COLO829 (cell line): Measurements from ENCODE around the gene HES4.

ENCODE experiments used
- DNase-seq: peaks from one replicate; pipeline ENCODE4 v3.0.0; 2012; ENCODE audit warnings: low spot score

Gene HES4, protein sequence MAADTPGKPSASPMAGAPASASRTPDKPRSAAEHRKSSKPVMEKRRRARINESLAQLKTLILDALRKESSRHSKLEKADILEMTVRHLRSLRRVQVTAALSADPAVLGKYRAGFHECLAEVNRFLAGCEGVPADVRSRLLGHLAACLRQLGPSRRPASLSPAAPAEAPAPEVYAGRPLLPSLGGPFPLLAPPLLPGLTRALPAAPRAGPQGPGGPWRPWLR

DNA sequence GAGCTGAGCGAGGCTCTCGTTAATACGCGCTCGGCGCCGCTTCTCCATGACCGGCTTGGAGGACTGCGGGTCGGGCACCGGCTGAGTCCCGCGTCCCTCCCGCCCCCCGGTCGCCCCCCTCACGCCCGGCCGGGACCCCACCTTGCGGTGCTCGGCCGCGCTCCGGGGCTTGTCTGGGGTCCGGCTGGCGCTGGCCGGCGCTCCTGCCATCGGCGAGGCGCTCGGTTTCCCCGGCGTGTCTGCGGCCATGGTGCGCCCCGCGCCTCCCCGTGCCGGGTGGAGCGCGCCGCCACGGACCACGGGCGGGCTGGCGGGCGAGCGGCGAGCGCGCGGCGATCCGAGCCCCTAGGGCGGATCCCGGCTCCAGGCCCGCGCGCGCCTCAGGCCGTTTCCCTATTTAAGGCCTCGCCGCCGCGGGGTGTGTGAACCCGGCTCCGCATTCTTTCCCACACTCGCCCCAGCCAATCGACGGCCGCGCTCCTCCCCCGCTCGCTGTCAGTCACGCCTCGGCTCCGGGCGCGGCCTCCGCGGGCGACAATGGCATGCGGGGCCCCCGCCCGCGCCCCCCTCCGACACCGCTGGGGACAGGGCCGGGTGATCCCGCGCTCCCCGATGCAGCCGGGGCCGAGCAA is at the start of gene HES4:
HES4 (minus strand) TSS at position 373 of the 632 bp plus-strand sequence; CDS start at position 249, 124 bp downstream.
- peak; percentile 67 for DNase-seq

DNA sequence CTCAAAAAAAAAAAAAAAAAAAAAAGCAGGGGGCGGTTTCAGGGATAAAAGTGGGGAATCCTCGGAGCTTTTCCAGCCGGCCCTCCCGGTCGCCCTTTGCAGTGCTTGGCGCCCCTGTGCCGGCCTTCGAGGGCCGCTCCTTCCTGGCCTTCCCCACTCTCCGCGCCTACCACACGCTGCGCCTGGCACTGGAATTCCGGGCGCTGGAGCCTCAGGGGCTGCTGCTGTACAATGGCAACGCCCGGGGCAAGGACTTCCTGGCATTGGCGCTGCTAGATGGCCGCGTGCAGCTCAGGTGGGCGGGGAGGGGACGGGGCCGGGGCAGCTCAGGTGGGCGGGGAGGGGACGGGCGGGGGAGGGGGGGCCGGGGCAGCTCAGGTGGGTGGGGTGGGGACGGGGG is 48.9 kb upstream of the HES4 start:
- DNase-seq, result no peak

DNA sequence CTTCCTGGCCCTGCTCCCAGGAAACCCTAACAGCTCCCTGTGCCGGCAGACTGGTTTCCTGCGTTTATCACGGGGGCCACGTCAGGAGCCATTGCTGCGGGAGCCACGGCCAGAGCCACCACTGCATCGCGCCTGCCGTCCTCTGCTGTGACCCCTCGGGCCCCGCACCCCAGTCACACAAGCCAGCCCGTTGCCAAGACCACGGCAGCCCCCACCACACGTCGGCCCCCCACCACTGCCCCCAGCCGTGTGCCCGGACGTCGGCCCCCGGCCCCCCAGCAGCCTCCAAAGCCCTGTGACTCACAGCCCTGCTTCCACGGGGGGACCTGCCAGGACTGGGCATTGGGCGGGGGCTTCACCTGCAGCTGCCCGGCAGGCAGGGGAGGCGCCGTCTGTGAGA is 48.1 kb upstream of the HES4 start:
- DNase-seq, result no peak

DNA sequence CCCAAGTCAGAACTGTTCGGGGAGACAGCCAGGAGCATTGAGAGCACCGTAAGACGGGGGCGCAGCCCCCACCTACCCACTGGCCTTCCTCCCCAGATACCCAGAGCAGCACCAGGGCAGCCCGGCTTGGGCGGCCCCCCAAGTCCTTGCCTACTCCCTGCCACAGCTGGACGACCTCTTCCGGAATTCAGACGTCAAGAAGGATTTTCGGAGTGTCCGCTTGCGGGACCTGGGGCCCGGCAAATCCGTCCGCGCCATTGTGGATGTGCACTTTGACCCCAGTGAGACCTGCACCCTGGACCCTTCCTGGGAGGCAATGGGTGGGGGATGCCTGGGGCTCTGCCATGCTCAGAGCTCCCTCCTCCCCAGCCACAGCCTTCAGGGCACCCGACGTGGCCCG is 47.5 kb upstream of the HES4 start:
- DNase-seq, result no peak

DNA sequence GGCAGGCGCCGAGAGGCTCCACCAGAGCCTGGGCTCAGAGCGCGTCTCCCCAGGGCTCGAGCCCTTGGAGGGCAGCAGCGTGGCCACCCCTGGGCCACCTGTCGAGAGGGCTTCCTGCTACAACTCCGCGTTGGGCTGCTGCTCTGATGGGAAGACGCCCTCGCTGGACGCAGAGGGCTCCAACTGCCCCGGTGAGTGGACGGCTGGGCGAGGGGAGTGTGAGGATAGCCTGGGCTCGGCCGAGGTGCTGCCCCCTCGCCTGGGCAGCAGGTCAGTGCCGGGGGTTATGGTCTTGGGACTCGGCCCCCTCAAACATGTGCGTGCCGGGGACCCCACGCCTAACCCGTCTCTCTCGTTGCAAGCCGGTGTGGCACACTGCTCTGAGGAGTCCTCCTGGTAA is 46.9 kb upstream of the HES4 start:
- DNase-seq, result no peak

DNA sequence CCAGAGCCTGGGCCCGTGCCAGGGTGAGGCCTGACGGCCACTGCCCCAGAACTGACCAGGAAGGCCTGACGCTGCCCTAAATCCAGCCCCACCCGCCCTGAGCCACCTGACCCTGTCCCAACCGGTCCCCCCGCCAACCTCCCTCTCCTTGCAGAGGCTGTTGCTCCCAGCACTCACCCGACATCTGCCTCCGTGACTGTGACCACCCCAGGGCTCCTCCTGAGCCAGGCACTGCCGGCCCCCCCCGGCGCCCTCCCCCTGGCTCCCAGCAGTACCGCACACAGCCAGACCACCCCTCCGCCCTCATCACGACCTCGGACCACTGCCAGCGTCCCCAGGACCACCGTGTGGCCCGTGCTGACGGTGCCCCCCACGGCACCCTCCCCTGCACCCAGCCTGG is 46.3 kb upstream of the HES4 start:
- no peak for DNase-seq

DNA sequence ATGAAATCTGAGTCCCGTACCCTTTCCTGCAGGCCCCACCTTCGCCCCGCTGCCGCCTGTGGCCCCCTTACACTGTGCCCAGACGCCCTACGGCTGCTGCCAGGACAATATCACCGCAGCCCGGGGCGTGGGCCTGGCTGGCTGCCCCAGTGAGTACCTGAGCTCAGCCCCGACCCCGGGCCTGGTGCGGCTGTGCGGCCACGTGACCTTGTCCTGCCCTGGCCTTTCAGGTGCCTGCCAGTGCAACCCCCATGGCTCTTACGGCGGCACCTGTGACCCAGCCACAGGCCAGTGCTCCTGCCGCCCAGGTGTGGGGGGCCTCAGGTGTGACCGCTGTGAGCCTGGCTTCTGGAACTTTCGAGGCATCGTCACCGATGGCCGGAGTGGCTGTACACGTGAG is 45.2 kb upstream of the HES4 start:
- DNase-seq, result no peak

DNA sequence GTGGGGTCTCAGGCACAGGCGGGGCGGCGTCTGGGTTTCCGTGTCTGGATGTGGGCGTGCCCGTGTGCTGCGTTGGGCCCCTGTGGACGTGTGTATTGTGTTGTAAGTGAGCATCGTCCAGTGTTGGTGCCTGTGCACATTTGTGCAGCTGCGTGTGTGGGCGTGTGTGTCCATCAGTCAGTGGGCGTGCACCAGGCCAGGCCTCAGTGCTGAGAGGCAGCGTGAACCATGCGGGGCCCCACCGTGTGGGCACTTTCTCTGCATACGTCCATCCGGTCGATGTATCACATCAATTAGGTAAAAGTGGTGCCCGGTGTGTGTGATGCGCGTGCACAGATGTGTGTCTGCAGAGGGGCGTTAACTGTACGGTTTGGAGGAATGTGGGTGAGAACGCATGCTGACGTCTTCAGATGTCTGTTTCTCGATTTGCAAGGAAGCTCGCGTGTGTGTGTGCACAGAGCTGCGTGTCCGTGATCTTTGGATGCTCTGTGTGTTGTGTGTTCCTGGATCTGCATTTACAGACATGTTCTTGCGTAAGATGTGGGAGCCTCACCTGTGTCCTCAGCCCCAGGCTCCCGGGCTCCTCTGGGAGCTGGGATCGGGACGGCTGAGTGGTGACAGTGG is 44.7 kb upstream of the HES4 start:
- no peak for DNase-seq

DNA sequence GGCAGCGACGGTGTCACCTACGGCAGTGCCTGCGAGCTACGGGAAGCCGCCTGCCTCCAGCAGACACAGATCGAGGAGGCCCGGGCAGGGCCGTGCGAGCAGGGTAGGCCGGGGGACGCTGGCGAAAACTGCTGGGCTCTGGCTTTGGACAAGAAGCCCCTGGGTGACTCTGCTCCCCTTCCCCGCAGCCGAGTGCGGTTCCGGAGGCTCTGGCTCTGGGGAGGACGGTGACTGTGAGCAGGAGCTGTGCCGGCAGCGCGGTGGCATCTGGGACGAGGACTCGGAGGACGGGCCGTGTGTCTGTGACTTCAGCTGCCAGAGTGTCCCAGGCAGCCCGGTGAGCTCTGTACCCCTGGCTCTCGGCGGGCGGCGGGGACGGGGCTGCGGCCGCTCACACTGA is 44.0 kb upstream of the HES4 start:
- no peak for DNase-seq

DNA sequence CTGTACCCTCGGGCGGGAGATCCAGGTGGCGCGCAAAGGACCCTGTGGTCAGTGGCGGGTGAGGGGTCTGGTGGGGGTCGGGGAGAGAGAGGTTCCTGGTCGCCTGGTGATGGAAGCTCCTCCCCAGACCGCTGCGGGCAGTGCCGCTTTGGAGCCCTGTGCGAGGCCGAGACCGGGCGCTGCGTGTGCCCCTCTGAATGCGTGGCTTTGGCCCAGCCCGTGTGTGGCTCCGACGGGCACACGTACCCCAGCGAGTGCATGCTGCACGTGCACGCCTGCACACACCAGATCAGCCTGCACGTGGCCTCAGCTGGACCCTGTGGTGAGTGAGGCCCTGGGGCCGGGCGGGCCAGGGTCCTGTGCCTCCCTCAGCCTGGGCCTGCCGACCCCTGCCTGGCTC is 43.5 kb upstream of the HES4 start:
- no peak for DNase-seq

DNA sequence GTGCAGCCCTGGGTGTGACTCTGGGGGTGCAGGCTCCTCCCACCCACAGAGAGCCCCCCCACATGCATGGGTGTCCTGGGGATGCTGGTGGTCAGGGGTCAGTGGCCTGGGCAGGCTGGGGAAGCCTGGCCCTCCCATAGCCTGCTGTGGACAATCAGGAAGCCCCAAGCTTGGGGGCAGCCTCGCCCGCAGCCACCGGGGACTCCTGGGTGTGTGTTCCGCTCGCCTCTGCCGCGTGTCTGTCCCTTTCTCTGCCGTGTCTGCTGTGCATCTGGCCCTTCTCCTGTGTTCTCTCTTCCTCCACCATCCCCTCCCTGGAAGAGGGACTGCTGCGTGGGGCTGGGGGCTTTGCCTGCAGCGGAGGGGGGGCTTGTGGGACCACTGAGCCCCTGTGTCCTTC is 42.9 kb upstream of the HES4 start:
- DNase-seq, result no peak

DNA sequence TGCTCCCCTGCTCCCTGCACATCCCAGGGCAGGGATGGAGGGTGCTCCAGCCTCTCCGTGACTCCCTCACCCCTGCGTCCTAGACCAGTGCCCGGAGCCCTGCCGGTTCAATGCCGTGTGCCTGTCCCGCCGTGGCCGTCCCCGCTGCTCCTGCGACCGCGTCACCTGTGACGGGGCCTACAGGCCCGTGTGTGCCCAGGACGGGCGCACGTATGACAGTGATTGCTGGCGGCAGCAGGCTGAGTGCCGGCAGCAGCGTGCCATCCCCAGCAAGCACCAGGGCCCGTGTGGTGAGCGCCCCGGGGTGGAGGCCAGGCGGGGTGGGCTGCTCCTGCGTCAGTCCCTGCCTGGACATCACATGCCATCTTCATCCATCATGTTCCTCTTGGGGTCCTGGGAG is 42.0 kb upstream of the HES4 start:
- no peak for DNase-seq

DNA sequence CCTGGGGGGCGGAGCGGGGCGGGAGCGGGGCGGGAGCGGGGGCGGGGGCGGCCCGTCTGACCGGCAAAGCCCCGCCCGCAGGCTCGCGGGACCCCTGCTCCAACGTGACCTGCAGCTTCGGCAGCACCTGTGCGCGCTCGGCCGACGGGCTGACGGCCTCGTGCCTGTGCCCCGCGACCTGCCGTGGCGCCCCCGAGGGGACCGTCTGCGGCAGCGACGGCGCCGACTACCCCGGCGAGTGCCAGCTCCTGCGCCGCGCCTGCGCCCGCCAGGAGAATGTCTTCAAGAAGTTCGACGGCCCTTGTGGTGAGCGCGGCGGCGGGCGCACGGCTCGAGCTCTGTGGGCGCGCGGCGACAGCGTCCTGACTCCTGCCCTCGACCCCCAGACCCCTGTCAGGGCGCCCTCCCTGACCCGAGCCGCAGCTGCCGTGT is 41.2 kb upstream of the HES4 start:
- DNase-seq, result no peak

DNA sequence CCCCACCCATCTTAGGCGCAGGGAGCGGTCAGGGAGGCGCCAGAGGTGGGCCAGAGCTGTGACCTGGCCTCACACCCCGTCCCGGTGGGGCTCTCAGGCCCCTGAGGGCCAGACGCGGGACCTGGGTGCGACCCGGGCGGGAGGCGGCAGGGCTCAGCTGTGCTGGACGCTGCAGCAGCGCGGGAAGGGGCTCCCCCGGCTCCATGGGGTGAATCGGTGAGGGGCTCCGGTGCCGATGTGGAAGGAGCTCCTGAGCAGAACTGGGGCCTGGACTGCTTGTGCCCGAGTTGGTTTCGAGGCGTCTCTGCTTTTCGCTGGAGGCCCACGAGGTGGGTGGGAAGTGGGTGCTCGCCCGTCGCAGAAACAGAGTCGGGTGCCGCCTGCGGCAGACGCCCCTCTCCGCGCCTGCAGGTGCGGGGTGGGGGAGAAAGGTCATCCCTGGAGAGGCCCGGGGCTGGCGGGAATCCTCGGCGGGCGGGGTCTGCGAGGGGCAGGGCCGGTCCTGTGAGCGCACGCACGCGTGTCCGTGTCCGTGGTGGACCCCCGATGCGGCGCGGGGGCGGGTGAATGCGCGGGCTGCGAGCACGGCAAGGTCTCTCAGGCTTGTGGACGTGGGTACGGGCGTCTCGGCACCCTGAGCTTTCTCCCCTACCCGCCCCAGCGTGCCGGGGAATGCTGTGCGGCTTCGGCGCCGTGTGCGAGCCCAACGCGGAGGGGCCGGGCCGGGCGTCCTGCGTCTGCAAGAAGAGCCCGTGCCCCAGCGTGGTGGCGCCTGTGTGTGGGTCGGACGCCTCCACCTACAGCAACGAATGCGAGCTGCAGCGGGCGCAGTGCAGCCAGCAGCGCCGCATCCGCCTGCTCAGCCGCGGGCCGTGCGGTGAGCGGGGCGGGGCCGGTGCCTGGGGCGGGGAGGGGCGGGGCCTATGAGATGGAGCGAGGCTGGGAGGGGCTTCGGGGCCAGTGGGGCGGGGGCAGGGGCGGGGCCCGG is 40.4 kb upstream of the HES4 start:
- DNase-seq, result peak; percentile 70

DNA sequence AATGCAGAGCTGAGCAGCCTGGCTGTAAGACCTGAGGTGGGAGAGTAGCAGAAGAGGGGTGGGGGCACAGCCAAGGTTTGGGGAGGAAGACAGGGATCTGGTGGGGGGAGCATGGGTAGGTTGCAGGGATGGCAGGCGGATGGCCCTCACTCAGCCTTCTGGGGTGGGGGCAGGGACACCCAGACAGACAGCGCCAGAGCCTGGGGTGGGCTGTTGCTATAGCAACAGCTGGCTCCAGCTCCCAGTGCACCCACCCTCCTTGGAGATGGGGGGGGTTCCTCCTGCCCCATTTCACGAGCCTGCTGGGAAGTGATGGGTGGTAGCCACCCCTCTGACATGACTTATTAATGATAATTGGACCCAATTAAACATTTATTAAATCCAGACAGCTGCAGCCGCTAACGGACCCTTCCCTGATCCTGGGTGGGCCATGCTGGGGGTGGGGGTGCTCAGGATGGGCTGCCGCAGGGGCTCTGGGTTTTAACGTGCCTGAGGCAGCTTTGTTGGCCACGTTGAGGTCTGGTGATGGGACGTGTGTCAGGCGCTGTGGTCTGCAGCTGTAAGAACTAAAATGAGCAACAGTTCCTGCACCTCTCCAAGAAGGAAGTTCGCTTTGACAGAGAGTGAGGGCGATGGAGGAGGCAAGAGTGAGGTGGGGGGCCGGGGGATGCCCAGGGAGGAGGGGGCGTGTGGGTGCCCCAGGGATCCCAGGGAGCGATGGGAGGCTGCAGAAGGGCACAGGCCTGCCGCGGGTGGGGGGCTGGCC is 39.4 kb upstream of the HES4 start:
- DNase-seq, result no peak

DNA sequence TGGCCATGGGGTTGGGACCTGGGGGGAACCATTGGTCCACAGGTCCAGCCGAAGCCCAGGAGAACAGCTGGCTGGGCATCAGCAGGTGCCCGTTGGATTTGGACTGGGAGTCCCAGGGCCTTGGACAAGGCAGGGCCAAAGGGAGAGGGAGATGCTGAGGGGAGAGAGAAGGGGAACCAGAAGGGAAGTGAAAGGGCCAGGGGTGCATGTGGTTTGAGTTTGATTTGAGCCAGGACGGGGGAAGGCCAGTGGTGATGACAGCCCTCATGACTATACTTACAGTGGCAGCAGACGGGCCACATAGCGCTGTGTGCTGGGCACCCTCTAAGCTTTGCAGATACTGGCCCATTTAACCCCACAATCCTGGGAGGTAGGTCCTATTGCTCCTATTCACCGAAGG is 38.8 kb upstream of the HES4 start:
- no peak for DNase-seq

DNA sequence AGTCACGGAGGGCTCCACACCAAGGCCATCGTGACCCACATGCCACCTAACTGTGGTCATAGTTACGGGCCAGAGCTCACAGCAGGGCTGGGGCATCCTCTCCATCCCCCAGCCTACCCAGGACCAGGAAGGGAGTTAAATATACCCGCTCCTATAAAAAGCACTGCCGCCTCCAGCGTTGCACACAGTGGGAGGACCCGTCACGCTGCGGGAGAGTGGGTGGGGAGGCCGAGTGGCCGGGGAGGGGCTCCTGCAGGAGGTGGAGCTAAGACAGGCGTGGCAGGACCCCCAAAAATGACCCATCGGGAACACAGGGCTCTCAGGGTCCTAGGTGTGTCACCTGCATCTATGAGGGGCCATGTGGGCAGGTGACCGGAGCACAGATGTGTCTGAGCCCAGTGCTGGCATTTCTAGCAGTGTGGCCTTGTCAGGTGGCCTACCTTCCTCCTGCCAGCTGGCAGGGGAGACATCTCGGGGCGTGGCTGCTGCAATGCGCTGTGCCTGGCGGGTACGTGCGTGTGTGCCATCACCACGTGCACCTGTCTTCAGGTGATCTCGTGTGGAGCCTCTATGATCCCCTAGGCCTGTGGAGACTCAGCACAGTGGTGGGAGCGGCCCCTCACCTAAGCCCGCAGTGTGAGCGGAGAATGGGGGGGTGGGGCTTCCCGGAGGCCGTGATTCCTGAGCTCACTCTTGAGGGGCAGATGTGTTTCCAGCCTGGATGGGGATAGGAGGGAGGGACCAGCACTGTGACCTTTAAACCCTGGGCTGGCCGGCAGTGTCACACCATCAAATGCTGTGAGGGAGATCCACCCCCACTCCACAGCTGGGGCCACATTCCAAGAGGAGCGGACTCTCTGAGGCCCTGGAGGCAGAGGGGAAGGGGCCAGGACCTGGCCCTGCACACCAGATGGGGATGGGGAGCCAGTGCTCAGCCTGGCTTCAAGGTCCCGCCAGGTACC is 37.8 kb upstream of the HES4 start:
- no peak for DNase-seq

DNA sequence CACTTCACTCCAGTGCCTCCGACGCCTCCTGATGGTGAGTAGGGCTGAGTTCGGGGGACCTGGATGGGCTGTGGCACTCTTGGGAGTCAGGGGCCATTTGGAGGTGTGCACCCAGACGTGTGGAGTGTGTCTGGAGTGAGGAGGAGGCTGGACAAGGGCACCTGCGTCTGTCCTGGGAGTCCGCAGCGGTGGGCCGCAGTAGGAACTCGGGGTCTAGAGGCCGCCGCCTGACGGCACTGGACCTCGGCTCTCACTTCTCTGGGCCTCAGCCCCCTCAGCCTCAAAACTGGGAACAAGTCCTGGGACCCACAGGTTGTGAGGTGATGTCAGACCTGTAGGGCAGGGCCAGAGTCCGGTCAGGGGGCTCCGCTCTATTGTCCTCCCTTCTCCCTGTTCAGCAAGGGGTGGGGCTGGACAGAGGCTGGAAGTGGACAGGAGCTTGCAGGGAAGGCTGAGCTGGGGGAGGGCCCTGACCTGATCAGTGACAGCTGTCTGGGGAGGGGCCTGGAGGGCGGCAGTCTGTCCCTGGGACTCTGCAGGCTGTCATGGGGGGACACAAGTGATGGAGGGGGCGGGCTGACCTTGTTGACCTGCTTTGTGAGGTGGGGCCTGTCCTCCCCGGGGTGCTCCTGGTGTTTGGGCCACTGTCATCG is 35.5 kb upstream of the HES4 start:
- no peak for DNase-seq

DNA sequence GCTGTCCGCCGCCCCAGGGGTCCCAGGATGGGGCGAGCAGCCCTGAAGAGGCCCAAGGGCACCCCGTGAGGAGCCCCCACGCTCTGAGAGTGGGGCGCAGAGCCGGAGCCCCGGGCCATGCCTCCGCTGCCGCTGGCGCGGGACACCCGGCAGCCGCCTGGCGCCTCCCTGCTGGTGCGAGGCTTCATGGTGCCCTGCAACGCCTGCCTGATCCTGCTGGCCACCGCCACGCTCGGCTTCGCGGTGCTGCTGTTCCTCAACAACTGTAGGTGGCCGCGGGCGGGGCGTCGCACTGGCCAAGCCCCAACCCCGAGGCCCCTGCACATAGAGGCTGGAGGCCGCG is 34.5 kb upstream of the HES4 start:
- no peak for DNase-seq
